ENCODE measurements around the gene PDE4C.
"Not testable (repeated sequence)": the region's sequence is repeated elsewhere in the genome, so short reads cannot be mapped to it uniquely, and the experiment has no call there.

PDE4C gene

GRCh38 chr19:18221815-18222725 lies 4.2 kb downstream of the PDE4C start:
- no peak for DNase-seq

GRCh38 chr19:18220632-18221275 lies 5.5 kb downstream of the PDE4C start:
- no peak for DNase-seq

- no peak for DNase-seq
These were observed 6.2 kb downstream of the PDE4C start for GRCh38 chr19:18219911-18220631.

GRCh38 chr19:18218600-18218999 lies 7.6 kb downstream of the PDE4C start:
- DNase-seq = no peak

GRCh38 chr19:18218159-18218558 lies 8.1 kb downstream of the PDE4C start:
- DNase-seq = no peak

- no peak for DNase-seq
These were observed 9.4 kb downstream of the PDE4C start for GRCh38 chr19:18216789-18217188.

GRCh38 chr19:18214779-18215433 lies 11.3 kb downstream of the PDE4C start:
- no peak for DNase-seq

- no peak for DNase-seq
These were observed 14.6 kb downstream of the PDE4C start for GRCh38 chr19:18211683-18212082.

GRCh38 chr19:18209912-18210311 lies 16.3 kb downstream of the PDE4C start:
- DNase-seq = not testable (repeated sequence)

- no peak for DNase-seq
These were observed 17.9 kb downstream of the PDE4C start for GRCh38 chr19:18208098-18208951.

- no peak for DNase-seq
These were observed 20.2 kb downstream of the PDE4C start for GRCh38 chr19:18206018-18206417.

GRCh38 chr19:18205200-18205892 lies 20.9 kb downstream of the PDE4C start:
- no peak for DNase-seq

- peak; percentile 66 for DNase-seq
These were observed 21.6 kb downstream of the PDE4C start for GRCh38 chr19:18204394-18205199.

- peak; percentile 100 for DNase-seq
These were observed 22.3 kb downstream of the PDE4C start, which contains the start of gene RAB3A for GRCh38 chr19:18203863-18204393. Gene RAB3A (minus strand): TSS chr19:18204042. CDS start chr19:18202740, 1,302 bp downstream.

GRCh38 chr19:18203408-18203862 lies 22.8 kb downstream of the PDE4C start:
- no peak for DNase-seq

- DNase-seq = peak; percentile 26
These were observed 23.3 kb downstream of the PDE4C start for GRCh38 chr19:18202778-18203407.

GRCh38 chr19:18202397-18202777 lies 23.9 kb downstream of the PDE4C start:
- no peak for DNase-seq

- DNase-seq = no peak
These were observed 27.9 kb downstream of the PDE4C start for GRCh38 chr19:18198374-18198773.

GRCh38 chr19:18197941-18198340 lies 28.3 kb downstream of the PDE4C start:
- no peak for DNase-seq
